ENCODE data around the gene BRAT1.

BRAT1 gene

DNA sequence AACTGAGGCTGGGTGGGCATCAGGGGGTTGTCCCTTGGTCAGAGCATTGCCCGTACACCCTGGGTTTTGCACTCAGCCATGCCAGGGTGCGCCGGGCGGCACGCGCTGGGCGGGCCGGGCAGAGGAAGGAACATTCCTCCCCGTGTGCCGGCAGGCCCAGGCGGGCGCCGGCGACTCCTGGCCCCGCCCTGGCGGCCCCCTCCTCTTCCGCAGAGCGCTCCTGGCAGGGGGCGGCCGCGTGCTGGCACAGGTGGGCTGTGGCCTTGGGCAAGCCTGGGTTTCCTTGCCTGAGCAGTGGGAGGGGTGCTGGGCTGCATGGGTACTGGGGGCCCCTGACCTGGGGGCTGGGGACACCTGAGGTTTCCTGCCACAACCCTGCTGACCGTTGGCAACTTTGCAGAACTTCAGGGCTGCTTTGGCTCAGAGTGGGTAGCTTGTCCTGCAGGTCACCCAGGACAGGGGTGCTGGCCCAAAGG, 31.8 kb downstream of the BRAT1 start:
- no peak for DNase-seq (ENCODE audit: low read depth in 2 of 2)

GRCh38 chr7:2522780-2523433, 32.4 kb downstream of the BRAT1 start:
- no peak for DNase-seq (ENCODE audit: low read depth in 2 of 2)

DNA sequence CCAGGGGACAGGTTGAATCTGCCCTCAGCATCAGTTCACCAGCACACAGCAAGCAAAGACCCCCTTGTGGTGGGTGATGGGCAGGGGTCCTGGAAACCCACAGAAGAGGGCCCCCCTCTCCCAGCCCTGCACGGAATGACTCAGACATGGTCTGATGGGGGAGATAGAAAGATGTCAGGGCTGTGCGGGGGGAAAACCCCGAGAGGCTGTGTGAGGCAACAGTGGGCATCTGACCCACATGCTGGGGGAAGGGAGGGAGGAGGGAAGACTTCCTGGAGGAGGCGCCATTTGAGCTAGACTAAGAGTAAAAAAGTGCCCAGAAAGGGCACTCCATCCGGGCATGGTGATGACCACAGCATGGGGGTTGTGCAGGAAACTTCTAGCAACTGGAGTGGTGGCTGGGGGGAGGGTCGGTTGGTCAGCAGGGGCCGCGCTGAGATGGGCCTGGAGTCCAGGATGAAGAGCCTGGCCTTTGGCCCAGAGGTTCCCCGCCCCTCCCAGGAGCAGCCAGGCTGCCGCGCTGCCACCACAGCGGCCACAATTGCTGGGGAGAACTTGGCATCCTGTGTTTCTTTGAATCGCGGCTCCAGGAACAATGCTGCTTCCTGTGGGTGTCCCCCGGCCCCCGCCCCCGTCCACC, 33.3 kb downstream of the BRAT1 start:
- DNase-seq (ENCODE audit: low read depth in 2 of 2): peak; percentile 72 to 77

GRCh38 chr7:2521341-2521745, 34.0 kb downstream of the BRAT1 start:
- no peak for DNase-seq (ENCODE audit: low read depth in 2 of 2)

DNA sequence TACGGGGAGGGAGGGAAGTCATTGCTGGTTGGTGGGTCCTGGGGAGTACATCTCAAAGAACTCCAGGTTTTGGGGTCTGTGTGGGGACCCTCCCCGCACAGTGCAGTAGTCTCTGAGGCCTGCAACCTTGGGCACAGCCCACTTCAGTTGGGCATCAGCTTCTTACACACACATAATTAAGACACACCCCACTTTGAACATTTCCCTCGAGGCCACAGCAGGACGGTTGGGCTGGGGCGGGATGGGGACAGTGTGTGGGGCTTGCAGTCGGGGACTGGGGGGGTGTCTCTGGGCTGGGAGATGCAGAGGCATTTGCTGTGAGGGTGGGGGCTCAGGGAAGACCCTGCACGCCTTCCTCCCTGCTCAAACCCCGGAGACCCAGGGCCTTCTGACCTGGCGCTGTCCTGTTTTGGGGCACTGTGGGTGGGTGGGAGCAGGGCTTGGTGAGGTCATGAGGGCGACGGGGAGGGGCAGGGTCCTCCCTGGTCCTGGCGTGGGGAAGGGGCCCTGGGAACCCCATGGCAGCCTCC, 34.5 kb downstream of the BRAT1 start:
- DNase-seq (ENCODE audit: low read depth in 2 of 2): no peak

GRCh38 chr7:2520131-2520760, 35.1 kb downstream of the BRAT1 start:
- no peak for DNase-seq (ENCODE audit: low read depth in 2 of 2)

DNA sequence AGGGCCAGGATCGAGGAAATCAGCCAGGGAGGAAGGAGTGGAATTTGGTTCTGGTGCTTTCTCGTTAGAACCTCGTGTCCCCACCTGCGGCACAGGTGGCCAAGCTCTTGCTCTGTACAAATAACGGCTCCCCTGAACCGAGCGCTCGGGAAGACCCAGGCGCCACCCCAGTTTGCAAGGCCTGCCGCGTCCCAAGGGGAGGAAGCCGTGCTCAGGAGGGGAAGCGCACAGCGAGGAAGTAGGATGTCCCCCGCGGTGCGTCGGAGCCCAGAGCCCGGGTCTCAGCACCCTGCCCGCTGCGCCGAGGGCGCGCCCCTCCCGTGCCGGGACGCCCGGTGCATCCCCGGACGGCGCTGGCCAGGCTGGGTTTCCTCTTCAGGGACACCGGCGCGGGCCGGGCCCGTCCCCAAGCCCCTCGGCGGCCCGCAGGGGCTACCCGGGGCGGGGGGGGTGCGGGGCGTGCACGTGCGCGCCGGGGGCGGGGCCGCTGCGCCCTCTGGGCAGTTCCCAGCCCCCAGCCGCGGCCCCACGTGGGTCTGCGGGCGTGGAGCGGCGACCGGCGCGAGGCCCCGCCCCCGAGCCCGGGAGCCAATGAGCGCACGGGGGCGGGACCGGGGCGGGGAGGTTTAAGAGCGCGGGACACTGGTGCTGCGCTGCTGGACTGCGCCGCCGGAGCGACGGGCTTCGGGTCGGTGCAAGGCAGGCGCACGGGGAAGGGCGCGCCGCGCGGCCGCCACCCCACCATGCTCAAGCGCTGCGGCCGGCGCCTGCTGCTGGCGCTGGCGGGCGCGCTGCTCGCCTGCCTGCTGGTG, 36.0 kb downstream of the BRAT1 start, which contains the start of gene LFNG:
Gene LFNG (plus strand): TSS at position 656 of the 812 bp plus-strand sequence. CDS start 88 bp downstream, at position 744.
- DNase-seq (ENCODE audit: low read depth in 2 of 2): peak; percentile 60 to 85

DNA sequence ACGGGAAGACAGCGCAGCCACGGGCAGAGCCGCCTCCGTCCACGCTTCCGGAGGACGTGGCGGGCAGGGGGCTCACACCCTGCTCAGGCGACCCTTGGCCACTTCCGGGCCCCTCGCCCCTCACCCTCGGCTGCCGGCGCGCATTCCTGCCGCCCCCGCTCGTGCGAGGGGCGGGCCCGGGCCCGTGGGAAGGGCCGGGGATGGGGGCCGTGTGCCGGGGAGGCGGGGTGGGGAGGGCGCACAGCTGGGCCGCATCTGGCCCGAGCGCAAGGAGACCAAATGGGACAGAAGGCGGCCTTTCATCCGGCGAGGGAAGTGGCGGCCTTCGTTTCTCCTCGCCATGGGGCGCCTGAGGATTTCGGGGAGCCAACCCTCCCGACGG, 36.6 kb downstream of the BRAT1 start:
- no peak for DNase-seq (ENCODE audit: low read depth in 2 of 2)

DNA sequence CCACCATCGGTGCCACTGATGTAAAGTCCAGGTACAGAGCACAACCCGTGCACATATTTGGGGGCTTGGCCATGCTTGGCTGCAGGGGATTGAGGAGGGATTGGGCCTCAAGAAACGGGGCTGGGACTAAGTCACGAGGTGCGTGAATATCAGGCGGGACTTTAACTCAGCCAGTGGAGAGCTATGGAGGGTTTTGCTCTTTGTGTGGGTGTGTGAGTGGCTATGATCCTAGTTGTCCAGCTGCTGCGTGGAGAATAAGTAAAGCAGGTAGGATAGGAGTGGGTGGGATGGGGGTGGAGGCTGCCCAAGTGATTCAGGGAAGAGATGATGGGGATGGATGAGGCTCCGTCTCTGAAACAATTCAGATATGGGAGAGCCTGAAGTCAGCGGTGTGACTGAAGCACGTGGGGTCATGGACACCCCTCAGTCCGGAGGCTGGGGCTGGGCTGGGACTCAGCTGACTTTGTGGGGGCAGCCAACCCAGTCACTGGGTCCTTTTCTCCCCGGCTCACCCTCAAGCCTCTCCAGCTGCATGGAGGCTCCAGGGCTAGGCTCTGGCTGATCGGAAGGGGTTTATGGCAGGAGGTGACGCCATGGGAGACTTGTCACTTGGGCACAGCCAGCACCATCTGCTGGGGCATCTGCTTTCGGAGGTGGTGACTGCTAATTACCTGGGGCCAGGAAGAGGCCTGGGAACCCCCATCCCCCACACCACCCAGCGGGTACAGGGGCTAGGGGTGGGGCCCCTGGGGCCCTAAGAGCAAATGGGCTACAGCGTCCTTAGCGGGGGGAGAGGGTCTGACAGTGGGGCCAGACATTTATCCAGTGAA, 37.4 kb downstream of the BRAT1 start:
- DNase-seq (ENCODE audit: low read depth in 2 of 2): no peak

GRCh38 chr7:2517026-2517425, 38.3 kb downstream of the BRAT1 start:
- DNase-seq (ENCODE audit: low read depth in 2 of 2): no peak

DNA sequence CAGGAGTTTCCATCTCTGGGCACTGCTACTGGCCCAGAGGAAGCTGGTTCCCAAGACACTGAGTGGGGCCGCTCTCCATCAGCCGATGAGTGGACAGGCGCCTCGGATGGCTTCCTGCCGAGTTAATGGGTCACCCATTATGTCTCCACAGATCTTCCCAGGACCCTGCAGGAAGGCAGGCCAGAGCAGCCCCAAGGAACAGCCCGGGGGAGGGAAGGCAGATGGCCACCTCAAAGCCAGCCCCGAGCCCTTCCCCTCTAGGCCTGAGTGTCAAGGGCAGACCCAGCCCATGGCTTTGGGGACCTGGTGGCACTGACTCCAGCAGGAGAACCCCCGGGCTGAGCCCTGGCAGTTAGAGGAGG, 39.1 kb downstream of the BRAT1 start:
- DNase-seq (ENCODE audit: low read depth in 2 of 2): no peak

GRCh38 chr7:2515424-2516193, 39.7 kb downstream of the BRAT1 start:
- no peak for DNase-seq (ENCODE audit: low read depth in 2 of 2)

DNA sequence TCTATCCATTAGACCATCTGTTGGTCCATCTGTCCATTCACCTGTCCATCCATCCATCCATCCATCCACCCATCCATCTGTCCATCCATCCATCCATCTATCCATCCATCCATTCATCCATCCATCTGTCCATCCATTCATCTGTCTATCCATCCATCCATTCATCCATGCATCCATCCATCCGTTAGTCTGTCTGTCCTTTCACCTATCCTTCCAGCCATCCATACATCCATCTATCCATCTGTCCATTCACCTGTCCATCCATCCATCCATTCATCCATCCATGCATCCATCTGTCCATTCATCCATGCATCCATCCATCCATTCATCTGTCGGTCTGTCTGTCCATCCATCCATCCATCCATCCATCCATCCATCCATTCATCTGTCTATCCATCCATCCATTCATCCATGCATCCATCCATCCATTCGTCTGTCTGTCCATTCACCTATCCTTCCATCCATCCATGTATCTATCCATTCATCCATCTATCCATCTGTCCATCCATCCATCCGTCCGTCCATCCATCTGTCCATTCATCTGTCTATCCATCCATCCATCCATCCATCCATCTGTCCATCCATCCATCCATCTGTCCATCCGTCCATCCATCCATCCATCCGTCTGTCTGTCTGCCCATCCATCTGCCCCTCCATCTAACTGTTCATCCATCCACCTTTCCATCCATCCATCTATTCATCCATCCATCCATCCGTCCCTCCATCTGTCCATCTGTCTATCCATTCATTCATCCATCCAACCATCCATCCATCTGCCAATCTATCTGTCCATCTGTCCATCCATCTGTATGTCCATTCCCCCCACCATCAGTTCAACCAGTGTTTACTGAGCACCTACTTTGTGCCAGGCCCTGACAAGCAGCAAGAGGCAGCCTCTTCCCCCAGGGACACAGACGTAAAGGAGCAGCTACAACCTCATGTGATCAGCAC, 40.6 kb downstream of the BRAT1 start:
- DNase-seq (ENCODE audit: low read depth in 2 of 2): no peak

DNA sequence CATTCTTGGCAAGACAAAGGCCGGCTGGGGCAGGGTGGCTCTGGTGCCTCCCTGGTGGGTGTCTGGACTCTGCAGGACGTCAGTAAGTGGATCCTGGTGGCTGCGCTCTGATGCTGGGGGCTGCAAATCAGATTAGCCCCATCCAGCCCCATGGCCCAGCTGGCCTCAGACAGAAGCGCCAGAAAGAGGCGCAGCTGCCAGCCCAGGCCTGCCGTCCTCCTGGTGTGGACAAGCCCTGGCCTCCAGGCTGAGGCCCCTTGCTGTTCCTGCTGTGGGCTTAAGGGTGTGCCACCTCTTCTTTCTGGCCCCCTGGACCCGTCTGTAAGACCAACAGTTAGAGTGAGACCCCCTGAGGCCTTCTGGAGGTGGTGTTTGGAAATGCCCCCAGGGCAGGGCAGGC, 41.6 kb downstream of the BRAT1 start:
- no peak for DNase-seq (ENCODE audit: low read depth in 2 of 2)

GRCh38 chr7:2512713-2513112, 42.6 kb downstream of the BRAT1 start:
- DNase-seq (ENCODE audit: low read depth in 2 of 2): no peak

GRCh38 chr7:2512179-2512661, 43.1 kb downstream of the BRAT1 start:
- no peak for DNase-seq (ENCODE audit: low read depth in 2 of 2)

DNA sequence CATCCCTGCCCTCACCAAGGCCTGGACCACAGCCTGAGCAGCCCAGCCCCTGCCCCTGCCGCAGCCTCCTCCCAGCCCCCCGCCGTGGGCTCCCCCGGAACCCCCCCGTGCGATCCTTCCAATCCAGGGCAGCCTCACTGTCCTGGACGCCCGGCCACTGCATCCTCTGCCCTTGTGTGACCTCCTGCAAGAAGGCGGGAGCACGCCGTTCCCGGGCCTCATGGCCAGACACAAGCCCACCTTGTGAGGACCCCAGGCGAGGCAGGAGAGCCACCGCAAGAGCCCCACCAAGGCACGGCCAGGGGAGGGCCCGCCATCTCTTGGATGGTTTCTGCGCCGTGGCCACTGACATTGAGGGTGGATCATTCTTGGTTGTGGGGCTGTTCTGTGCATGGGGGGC, 43.6 kb downstream of the BRAT1 start:
- no peak for DNase-seq (ENCODE audit: low read depth in 2 of 2)

DNA sequence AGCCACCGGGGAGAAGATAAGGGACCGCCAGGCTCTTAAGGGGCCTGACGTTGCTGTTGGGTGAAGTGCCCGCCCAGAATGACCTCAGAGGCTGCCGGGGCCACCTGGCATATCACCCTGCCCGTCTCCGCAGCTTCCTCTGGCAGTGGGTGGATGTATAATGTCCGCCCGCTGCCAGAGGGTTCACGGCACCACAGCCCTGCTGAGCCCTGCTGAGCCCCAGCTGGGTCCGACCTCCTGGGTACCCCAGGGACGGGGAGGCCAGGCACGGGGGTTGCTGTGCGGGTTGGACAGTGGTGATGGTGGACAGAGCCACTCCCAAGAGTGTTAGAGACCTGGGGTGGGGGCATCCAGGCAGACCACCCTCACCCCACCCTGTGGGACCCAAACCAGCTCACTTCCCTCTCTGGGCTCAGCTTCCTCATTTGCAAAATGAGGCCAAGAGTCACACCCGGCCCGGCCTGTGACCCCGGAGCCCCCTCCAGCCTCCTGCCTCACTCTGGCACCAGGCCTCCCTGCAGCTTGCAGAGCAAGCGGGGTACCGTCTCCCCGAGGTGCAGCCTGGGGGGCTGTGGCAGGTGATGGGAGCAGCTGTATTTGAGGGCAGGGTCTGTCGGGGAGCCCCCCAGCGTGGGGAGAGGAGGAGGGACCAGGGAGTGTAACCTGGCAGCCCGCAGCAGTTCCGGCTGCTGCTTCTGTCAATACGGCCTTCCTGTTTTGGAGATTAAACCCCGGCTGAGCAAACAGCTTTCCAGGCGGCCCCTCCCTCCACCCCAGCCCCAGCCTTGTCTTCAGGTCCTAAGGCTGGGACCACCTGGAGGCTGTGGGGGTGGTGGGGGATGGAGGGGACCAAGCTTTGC, 44.2 kb downstream of the BRAT1 start:
- DNase-seq (ENCODE audit: low read depth in 2 of 2): peak in 1 of 2 donors; percentile 66

All from stimulated activated CD8-positive, alpha-beta memory T cell treated with anti-CD3 and anti-CD28 coated beads, Interleukin-7, amount 100 ng/mL, for 4 hours (primary cell).